HG03139 (cell line): ENCODE data around the gene RFX3.
A peak's percentile ranks its signal among the peaks of the same experiment; 100 is the strongest.

Source experiments
- ATAC-seq: cut with Tn5 transposase; IDR thresholded peaks from one replicate; pipeline ENCODE4 v1.9.1; 2021; ENCODE audit not compliant: unreplicated experiment

The RFX3 gene

DNA sequence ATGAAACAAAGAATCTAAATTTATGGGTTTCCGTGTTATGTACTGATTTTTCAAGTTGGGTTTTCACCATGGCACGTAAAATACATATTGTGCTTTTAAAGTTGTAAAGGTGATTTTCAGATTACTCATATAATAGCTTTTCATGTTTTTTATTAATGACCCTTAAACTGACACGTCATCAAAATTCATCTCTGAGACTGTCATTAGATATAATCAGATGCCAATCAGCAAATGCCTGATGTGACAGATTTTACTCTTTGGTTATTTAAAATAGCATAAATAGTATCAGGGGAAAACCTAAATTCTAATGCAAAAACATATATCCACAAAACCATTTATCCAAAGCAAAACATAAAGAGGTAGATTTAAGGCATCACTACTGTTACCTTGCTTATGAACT, 11.0 kb downstream of the RFX3 start:
- no peak for ATAC-seq

DNA sequence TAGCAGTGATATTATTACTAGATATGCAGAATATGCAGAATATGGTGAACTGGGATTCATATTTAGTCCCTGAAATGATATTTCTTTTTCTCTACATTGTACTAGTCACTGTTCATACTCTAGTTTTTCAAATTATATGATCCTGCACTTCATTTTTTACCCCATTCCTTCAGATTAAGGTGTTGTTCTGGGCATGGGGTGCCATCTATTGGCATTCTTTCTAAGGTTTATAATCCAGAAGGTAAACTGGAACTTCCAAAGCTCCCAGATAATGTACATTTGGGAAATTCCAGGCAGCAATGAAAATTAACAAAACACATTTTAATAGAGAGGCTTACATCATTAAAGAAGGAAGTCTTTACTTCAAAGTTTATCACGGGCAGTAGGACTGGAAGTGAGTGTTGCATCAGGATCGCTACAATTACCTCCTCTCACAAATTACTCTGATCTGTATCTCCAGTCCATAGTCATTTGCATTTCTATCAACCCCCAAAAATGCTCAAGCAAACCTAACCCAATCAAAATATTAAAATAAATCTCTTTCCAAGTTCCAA, 12.5 kb downstream of the RFX3 start:
- ATAC-seq: no peak

DNA sequence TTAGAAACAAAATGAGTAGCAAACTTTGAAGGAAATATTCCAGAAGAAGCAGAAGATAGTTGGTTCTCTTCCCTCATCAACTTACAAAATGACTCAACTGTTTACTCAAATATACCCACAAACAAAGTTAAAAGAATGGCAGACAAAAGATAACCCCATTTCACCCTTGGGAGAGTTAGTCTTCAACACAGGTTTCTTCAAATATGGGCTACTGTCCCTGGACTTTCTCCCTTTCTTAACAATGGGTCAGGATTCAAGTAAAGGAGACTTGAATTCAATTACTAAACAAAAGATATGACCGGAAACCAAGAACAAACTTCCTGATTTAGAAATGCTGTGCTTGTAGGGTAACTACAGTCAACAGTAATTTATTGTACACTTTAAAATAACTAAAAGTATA, 14.2 kb downstream of the RFX3 start:
- no peak for ATAC-seq

DNA sequence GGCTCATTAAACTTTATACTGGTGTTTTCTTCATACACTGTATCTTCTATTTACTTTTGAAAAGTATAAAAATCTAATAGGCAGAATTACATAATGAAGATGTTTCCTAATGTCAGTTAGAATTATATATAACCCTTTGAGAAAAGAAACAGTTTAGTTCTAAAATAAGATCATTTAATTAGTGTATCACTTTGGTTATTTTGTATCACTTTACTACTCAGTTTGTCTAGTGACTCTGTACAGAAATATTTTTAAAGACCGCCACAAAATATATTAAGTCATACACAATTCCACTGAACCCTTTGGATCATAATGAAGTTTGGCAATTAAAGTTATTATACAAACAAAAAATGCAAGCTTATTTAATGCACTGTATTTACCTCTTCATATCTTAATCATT, 15.0 kb downstream of the RFX3 start:
- no peak for ATAC-seq

DNA sequence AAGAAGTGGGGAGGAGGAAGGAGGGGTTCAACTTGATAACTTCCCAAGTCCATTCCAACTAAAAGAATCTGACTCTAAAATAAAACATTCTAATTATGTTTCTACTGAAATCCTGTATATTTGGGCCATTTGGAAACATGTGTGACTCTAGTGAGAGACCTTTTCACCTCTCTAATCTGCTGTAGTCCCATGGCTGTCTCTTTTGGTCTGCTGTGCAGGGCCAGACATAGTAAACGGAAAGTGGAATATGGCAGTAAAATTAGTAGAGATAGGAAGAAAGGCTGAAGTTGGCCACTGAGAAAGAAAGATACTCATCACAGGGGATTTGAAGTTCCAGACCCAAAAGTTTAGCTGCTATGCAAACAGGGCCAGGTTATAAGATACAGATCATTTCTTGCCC, 15.9 kb downstream of the RFX3 start:
- ATAC-seq: no peak

DNA sequence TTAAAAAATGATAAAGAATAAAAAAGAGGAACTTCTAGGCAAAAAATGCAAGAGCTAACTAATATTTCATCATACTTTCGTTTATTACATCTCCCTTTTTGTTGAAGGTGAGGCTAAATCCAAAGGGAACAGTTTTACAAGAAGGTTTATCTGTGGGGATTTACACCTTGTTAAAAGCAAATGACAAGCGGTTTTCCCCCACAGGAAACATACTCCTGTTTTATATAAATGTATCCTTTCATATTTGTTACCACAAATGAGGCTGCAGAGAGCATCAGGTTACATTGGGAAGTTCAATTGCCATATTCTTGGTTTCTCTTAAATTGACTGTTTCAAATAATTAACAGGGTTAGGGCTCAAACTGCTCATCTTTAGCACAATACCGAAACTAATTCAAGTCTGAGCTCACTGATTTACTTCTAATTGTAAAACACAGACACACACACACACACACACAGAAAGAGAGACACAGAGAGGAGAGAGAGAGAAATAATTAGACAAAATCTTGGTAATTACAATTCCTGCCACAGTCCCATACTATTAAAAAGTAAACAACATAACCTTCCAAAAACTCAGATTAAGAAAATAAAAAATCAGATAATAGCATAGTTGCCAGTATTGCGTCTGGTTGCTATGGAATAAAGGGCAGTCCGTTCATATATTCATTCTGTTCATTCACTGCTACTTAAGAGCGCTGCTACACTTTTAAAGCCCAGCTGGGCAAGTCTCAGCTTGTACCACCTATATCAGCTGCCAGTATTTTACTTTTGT, 17.1 kb downstream of the RFX3 start:
- no peak for ATAC-seq

DNA sequence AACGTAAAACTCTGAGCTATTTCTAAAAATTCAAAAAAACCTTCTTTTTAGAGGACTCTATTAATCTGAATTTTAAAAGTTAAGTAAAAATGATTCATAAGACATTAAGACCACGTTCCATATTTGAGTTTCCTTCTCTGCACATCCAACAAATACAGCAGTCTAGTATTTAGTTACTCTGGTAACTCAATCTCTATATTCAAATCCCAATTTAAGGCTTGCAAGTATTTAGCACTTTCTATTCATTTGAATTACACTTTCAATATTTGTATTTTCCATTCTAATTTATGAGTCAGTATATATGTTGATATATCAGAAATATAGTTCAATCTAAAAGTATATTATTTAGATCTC, 17.7 kb downstream of the RFX3 start:
- ATAC-seq: no peak

DNA sequence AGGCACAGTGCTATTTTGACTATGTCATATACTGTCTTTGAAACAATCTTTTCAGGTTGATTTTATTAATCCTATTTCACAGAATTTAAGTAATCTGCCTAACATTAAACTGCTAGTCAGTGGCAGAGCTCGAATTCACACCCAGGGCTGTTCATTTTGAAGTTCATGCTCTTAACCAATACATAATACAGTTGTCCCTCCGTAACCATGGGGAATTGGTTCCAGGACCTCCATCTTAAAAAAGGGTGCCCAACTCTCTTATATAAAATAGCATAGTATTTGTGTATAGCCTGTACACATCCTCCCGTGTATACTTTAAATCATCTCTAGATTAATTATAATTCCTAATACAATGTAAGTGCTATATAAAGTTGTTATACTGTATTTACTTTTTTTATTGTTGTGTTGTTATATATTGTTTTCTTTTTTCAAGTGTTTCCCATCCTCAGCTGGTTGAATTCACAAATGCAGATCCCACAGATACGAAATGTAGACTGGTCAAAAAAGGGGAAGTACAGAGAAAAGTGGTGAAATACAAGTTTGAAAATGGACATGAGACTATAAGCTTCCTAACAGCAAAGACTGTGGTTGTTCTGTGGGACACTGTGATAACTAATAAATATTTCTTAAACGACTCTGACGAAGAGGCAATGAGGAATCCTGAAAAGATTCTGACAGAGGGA, 18.3 kb downstream of the RFX3 start:
- ATAC-seq: no peak

DNA sequence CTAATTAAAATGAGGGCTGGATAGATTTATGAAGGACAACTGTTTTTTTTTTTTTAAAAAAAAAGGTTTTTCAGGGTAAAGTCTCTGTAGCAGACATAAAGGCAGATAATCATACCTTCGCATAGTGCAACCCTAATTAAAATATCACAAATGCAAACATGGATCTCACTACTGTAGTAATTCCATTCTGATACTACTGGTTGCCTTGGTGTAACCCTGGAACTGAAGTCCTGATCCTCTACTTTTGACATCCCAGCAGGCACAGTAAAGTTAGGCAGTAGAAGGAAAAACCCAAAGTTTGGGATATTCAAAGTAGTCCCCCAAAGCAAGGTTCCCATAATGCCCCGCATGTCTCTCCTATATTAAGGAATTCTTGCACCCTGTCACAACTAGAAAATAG, 19.6 kb downstream of the RFX3 start:
- no peak for ATAC-seq

DNA sequence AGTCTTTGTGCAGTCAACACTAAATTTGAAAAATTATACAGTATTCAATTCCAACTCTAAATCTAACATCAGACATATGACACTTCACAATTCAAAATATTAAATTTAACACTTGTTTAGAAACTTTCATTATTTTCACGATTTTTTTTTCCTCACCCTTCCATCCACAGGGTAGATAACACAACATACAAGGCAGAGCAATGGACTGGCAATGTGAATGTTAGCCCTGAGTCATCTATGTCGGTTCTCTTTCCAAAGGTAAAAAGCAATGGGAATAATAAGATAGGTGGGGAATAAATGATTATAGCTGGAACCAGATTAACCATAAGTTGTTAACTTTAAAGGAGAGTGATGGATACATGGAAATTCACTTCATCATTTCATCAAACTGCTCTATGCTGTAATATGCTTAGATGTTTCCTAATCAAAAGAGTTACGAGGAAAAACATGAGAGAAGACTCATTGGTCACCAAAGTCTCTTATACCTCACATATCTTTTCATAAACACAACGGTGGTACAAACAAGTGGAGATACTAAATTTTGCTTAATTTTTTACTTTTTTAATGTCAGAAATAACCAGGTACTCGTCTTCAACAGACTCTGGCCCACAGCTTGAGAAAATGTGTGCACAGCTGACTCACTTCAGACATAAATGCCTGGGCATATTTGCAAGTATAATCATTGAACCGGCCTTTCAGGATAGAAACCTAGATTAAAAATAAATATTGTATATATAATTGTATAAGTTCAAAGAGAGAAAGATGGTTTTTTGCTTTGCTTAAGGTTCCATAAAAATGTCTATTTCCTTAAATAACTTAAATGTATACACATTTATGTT, 23.0 kb downstream of the RFX3 start:
- ATAC-seq: no peak

DNA sequence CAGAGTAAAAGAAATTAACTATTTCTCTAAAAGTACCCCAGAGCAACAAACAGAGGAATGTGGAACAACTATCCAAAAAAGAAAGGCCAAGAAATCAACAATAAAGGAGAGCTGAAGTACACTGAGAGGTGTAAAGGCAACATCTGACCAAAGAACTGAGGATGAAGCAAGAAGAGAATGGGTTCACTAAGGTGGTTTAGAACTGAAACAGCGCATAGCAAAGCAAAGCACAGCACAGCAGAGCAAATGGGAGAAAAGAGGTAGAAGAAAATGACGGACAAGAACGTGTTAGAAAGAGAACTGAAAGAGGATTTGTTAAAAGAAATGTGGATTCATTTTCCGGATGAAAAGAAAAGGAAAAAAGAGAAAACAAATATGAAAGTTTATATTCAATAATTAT, 25.8 kb downstream of the RFX3 start:
- no peak for ATAC-seq

DNA sequence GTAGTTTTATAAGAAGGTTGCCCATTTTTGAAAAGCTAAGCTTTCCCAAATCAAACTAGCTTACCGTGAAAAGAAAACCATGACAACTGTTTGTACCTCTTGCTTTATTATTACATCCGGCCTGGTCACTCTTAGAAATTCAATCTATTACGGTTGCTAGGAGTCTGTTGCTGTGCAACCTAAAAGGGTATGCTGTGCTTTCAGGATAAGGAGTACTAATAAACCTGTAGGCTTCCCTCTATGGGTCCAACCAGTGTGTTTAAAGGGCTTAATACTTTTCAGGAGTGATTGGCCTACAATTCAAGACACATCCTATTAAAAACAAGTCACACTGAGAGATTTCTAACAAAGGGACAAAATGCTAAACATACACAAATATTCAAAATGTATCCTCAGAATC, 27.1 kb downstream of the RFX3 start:
- ATAC-seq: no peak

DNA sequence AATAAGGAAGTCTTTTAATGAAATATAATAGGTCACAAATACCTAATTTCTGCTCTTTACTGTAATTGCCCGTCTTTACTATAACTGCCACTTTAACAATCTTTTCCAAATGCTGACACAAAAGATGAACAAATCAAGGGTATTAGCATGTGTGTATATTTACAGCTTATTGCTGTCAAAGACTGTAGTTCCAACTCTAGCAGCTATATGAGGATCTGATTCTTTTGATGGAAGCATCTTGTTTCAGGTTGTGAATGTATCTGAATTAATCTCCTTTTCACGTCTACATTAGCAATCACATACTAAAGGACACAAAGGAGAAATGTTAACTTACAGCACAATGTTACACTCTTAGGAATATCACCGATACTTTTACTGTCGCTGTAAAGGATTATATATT, 27.9 kb downstream of the RFX3 start:
- ATAC-seq: no peak

DNA sequence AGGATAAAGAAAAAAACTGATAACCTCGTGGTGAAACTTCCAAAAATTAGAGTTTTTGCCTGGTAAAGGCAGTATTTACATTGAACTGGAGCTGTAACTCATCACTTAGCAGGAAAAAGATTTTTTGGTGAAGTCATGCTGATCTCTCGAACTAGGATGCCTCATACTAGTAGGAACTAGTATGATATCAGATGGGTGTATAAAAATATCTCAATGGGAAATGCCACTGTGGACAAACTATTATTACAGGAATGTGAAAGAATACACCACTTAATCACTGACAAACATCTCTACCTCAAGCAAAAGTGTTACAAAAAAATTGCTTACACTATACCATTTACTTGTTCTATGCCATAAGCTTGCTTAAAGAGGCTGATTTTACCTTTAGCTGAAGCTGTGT, 28.4 kb downstream of the RFX3 start:
- no peak for ATAC-seq

DNA sequence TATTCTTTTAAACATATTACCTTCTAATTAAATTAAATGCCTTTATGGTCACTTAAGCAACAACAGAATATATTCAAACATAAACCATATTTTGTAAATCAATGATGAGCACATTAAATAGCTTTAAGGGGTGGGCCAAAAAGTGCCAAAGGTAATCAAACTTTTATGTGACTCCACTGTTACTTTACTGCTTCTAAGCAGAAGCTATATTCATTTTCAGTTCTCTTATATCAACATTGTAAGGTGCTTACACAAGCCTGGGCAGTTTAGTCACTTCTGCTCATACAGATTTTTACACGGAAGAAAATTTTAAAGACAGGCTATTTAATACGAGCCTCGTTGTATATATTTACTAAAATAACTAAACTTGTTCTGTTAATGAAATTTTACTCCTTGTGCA, 29.9 kb downstream of the RFX3 start:
- ATAC-seq: no peak

DNA sequence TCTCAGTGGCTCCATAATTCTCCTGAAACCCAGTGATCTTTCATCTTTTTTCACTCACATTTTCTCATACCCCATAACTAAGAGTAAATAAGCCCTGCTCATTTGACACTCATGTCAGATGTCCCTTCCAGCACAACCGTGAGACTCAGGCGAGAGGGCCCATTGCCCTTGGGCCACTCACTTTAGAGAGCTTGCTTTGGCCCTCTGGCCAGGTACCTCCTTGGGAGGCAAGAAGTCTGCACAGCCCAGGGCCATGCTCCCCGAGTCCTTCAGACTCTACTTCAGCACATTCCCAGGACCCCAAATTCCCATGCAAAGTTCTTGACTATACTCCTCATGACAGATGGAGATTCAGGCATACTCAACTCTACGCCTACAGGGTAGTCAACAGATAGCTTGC, 33.6 kb downstream of the RFX3 start:
- ATAC-seq: no peak

DNA sequence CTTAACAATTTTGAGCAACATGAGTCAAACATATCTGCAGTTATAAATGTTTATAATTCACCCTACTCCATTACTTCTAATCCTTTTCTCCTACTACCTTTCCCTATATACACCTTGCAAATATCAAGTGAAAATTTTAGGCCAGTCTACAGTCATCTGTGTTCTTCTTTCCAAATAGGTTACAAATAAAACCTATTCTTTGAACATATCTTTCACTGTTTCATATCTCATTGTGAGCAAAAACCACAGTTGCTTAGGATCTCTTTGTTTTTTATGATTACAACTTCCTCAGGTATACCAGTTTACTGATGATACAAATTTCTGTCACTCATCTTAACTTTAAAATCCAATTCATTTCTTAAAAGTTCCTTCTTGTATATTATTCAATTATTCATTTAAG, 34.4 kb downstream of the RFX3 start:
- no peak for ATAC-seq

DNA sequence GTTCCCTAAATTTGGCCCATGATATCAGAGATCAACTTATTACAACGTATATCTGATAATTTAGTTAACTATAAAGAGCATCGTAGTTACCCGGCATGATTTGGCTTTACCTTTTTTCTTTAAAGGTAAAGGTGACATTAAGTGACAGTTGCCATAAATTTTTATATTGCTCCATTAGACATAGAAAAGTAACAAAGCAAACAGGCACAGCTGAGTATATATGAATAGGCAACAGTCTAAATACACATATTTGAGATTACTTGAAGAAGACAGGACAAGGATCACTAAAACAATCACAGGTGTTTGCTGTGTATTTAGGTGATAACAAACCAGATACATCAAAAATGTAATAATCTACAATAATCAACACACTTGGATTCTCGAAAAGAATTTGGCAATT, 34.8 kb downstream of the RFX3 start:
- ATAC-seq: no peak

DNA sequence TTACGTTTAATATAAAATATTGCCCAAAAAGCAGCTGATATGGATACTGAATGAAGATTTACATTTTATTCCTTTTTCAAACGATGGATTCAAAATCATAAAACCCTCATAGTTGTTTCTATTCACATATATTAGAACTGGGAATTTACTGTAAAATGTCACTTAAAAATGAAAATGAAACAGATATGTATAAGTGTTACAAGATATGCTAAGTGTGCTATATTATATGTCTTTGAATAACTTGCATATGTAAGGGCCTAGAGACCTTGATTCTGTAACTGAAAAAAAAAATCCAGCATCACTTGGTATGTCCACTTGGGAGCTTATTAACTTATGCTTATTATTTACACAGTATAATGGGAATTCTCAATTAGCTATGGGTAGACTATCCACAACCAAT, 43.2 kb downstream of the RFX3 start:
- ATAC-seq: no peak

DNA sequence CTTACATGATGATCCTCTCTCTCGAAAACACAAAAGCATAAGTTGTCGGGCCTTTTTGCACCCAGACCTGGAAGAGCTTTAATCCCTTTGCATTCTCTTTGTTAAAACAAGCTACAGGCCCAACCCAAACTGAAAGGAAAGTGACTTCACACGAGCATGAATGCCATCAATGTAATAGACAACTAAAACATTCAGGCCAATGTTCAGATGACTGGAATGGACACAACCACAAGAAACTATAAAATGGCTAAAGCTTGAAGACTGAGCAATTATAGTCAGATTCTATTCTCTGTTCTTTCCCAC, 45.5 kb downstream of the RFX3 start:
- ATAC-seq: no peak

DNA sequence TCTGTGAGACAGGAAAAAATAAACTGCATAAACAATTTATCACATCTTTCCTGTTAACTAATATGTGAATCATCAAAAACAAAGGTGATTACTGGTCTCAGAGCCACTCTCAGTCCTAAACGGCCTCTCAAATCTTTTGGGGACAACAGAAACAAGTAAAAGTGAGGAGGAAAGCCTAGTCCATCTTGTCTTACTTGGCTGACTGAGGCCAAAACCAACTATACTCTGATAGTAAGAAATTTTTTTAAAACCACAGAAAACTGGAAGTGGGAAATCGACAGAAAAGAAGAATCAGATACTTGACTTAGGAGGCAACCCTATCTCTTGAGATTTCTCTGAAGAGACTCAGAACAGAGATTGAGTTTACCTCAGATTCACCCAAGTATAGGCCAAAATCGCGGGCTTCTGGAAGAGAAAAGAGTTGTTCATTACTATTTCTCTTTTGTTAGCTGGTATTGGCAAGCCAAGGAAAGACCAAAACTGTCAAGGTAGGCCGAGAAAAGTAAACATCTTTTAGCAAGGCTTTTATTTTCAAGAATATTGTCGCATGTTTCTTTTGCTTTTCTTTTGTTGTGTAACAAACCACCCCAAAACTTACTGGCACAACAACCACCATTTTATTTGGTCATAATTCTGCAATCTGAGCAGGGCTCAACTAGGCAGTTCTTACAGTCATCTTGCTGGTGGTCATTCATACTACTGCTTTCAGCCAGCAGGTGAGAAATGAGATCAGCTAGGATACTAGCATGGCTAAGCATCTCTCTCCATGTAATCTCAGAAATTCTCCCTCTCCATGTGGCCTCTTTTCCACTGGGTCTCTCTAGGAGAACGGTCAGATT, 46.1 kb downstream of the RFX3 start:
- ATAC-seq: peak; percentile 50
